HEK293 (cell line): Measurements from ENCODE around the gene APOA5.

Experiments
- CTCF ChIA-PET: fragments of 350-600 bp; formaldehyde crosslinking; extraction: SDS; loops from one replicate; lab custom pipeline; 2021; ENCODE audit warnings: antibody characterized with exemption; lab: Yijun Ruan, JAX
- POLR2A ChIA-PET: fragments of 300-600 bp; formaldehyde crosslinking; extraction: SDS; loops from one replicate; lab custom pipeline; 2020; ENCODE audit warnings: antibody characterized with exemption, inconsistent platforms; lab: Yijun Ruan, JAX
- H3K27ac ChIP-seq: fragments of 200-500 bp; sonication (Bioruptor generic); 2 replicates; pipeline ENCODE4 v1.5.1; 2014; ENCODE audit warnings: low read depth, low read length, control low read depth, inconsistent platforms; ENCODE audit errors: extremely low read depth
- H3K36me3 ChIP-seq, 2 experiments: fragments of 200-500 bp in 1 of 2; sonication (Bioruptor generic) in 1 of 2; 1 replicate in 1 of 2; 2 replicates in 1 of 2; pipeline ENCODE4 v1.5.1; 2014 to 2017; ENCODE audit warnings: inconsistent platforms in 2 of 2, low read length in 2 of 2; ENCODE audit not compliant: control insufficient read depth in 2 of 2, insufficient read depth in 1 of 2
- H3K4me1 ChIP-seq: fragments of 200-500 bp; sonication (Bioruptor generic); 2 replicates; pipeline ENCODE4 v1.5.1; 2014; ENCODE audit warnings: mild to moderate bottlenecking, low read length, inconsistent platforms; ENCODE audit not compliant: control insufficient read depth, insufficient read depth
- H3K4me3 ChIP-seq: 2 replicates; pipeline ENCODE4 v1.5.1; 2011; ENCODE audit warnings: low read depth, mild to moderate bottlenecking, control low read depth, low read length, moderate library complexity
- H3K9me3 ChIP-seq: fragments of 200-500 bp; sonication (Bioruptor generic); 2 replicates; pipeline ENCODE4 v1.5.1; 2014; ENCODE audit warnings: low read depth, low read length, inconsistent platforms; ENCODE audit not compliant: control insufficient read depth, insufficient read depth
- BCL11B ChIP-seq: fragments of 450-650 bp; formaldehyde crosslinking; IDR thresholded peaks from 2 replicates; pipeline ENCODE4 v1.5.1; 2016; ENCODE audit warnings: low read depth, missing biosample characterization, missing genetic modification characterization
- FEZF1 ChIP-seq: fragments of 450-650 bp; formaldehyde crosslinking; IDR thresholded peaks from 2 replicates; pipeline ENCODE4 v1.5.1; 2016; ENCODE audit warnings: missing biosample characterization, missing genetic modification characterization
- GLI4 ChIP-seq: fragments of 450-650 bp; formaldehyde crosslinking; IDR thresholded peaks from 2 replicates; pipeline ENCODE4 v1.5.1; 2016; ENCODE audit warnings: missing biosample characterization, missing genetic modification characterization
- KLF8 ChIP-seq: fragments of 450-650 bp; formaldehyde crosslinking; IDR thresholded peaks from 2 replicates; pipeline ENCODE4 v1.5.1; 2016; ENCODE audit warnings: missing biosample characterization, missing genetic modification characterization
- MZF1 ChIP-seq: fragments of 450-650 bp; formaldehyde crosslinking; IDR thresholded peaks from 2 replicates; pipeline ENCODE4 v1.5.1; 2017; ENCODE audit warnings: missing biosample characterization, missing genetic modification characterization, borderline replicate concordance
- OVOL3 ChIP-seq: fragments of 450-650 bp; formaldehyde crosslinking; IDR thresholded peaks from 2 replicates; pipeline ENCODE4 v1.5.1; 2016; ENCODE audit warnings: missing biosample characterization, missing genetic modification characterization
- RBAK ChIP-seq: fragments of 450-650 bp; formaldehyde crosslinking; IDR thresholded peaks from 2 replicates; pipeline ENCODE4 v1.5.1; 2016; ENCODE audit warnings: missing biosample characterization, missing genetic modification characterization
- SP2 ChIP-seq: fragments of 450-650 bp; formaldehyde crosslinking; IDR thresholded peaks from 2 replicates; pipeline ENCODE4 v1.5.1; 2016; ENCODE audit warnings: missing biosample characterization, missing genetic modification characterization
- TRIM28 ChIP-seq: IDR thresholded peaks from 2 replicates; pipeline ENCODE4 v1.6.1; 2011; ENCODE audit warnings: low read length, control low read depth, borderline replicate concordance
- ZBTB7A ChIP-seq: fragments of 450-650 bp; formaldehyde crosslinking; IDR thresholded peaks from 2 replicates; pipeline ENCODE4 v1.5.1; 2016; ENCODE audit warnings: low read depth, missing biosample characterization, missing genetic modification characterization
- ZFP37 ChIP-seq: fragments of 450-650 bp; formaldehyde crosslinking; IDR thresholded peaks from 2 replicates; pipeline ENCODE4 v1.5.1; 2016; ENCODE audit warnings: missing biosample characterization, missing genetic modification characterization
- ZIC2 ChIP-seq: fragments of 450-650 bp; formaldehyde crosslinking; IDR thresholded peaks from 2 replicates; pipeline ENCODE4 v1.5.1; 2016; ENCODE audit warnings: missing biosample characterization, missing genetic modification characterization
- ZNF148 ChIP-seq: fragments of 450-650 bp; formaldehyde crosslinking; IDR thresholded peaks from 2 replicates; pipeline ENCODE4 v1.5.0; 2017; ENCODE audit warnings: missing biosample characterization, missing genetic modification characterization, borderline replicate concordance
- ZNF175 ChIP-seq: fragments of 450-650 bp; formaldehyde crosslinking; IDR thresholded peaks from 2 replicates; pipeline ENCODE4 v1.5.1; 2016; ENCODE audit warnings: missing biosample characterization, missing genetic modification characterization
- ZNF2 ChIP-seq: fragments of 450-650 bp; formaldehyde crosslinking; IDR thresholded peaks from 2 replicates; pipeline ENCODE4 v1.5.1; 2016; ENCODE audit warnings: missing biosample characterization, missing genetic modification characterization
- ZNF24 ChIP-seq: fragments of 450-650 bp; formaldehyde crosslinking; IDR thresholded peaks from 2 replicates; pipeline ENCODE4 v1.5.1; 2016; ENCODE audit warnings: missing biosample characterization, missing genetic modification characterization
- ZNF366 ChIP-seq: fragments of 450-650 bp; formaldehyde crosslinking; conservative IDR thresholded peaks from 2 replicates; pipeline ENCODE4 v1.5.1; 2016; ENCODE audit warnings: missing biosample characterization, missing genetic modification characterization
- ZNF426 ChIP-seq: fragments of 450-650 bp; formaldehyde crosslinking; IDR thresholded peaks from 2 replicates; pipeline ENCODE4 v1.5.1; 2017; ENCODE audit warnings: missing biosample characterization, missing genetic modification characterization, mild to moderate bottlenecking, inconsistent platforms, moderate library complexity
- ZNF529 ChIP-seq: fragments of 450-650 bp; formaldehyde crosslinking; IDR thresholded peaks from 2 replicates; pipeline ENCODE4 v1.5.1; 2017; ENCODE audit warnings: missing genetic modification characterization, missing biosample characterization; ENCODE audit not compliant: insufficient replicate concordance
- ZNF596 ChIP-seq: fragments of 450-650 bp; IDR thresholded peaks from 2 replicates; pipeline ENCODE4 v1.5.0; 2018; ENCODE audit warnings: missing biosample characterization, mild to moderate bottlenecking, missing genetic modification characterization, moderate library complexity
- ZNF610 ChIP-seq: fragments of 450-650 bp; formaldehyde crosslinking; IDR thresholded peaks from 2 replicates; pipeline ENCODE4 v1.5.1; 2016; ENCODE audit warnings: missing biosample characterization, missing genetic modification characterization, borderline replicate concordance
- ZNF624 ChIP-seq: fragments of 450-650 bp; formaldehyde crosslinking; IDR thresholded peaks from 2 replicates; pipeline ENCODE4 v1.5.1; 2017; ENCODE audit warnings: missing biosample characterization, missing genetic modification characterization
- TF ChIP-seq, protein P1 (sequence below): fragments of 450-650 bp; formaldehyde crosslinking; IDR thresholded peaks from 2 replicates; pipeline ENCODE4 v1.5.1; 2016; ENCODE audit warnings: missing biosample characterization, missing genetic modification characterization
- TF ChIP-seq, protein P2 (sequence below): fragments of 450-650 bp; formaldehyde crosslinking; IDR thresholded peaks from 2 replicates; pipeline ENCODE4 v1.5.1; 2017; ENCODE audit warnings: missing biosample characterization, missing genetic modification characterization
- TF ChIP-seq, protein P3 (sequence below): fragments of 450-650 bp; formaldehyde crosslinking; IDR thresholded peaks from 2 replicates; pipeline ENCODE4 v1.5.1; 2016; ENCODE audit warnings: missing biosample characterization, missing genetic modification characterization
- TF ChIP-seq, protein P4 (sequence below): fragments of 450-650 bp; formaldehyde crosslinking; conservative IDR thresholded peaks from 2 replicates; pipeline ENCODE4 v1.5.1; 2016; ENCODE audit warnings: low read depth, missing biosample characterization, missing genetic modification characterization

The APOA5 gene

GRCh38 chr11:116808262-116809175, 16.8 kb upstream of the APOA5 start:
- ChIA-PET CTCF (interaction anchor here (0.9 kb wide), 1 partner anchor 11 kb away, joined by 4 read pairs; no protein-coding TSS in a partner anchor), POLR2A (no interaction called here)
- no peak overlapping the region for H3K27ac ChIP-seq

DNA sequence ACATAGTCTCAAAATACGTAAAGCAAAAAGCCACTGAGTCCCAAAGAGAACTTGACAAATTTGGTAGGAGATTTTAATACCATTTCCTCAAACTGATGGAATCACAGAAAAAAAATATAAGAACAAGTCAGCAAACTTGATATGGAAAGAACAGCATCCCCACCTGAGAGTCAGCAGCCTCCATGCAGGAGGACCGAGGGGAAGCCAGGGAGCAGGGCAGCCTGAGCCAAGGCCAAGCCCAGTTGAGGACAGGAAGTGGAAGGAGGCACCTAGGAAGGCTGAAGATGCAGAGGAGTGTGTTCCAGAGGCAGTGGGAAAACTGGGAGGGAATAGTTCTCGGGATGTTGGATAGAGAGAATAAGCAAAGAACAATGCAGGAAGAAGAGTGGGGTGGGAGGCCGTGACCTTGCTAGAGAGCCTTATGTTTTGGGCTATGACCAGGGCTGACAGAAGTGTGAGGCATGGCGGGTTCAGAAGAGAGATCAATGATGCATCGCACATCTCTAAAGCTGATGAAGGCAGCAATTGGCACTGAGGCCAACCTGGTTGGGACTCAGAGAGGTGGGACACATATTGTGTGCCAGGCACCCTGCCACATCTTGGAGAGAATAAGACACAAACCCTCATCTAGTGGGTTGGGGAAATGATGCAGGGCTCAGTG, 16.1 kb upstream of the APOA5 start:
- CTCF ChIA-PET, result interaction anchor here (0.9 kb wide), 1 partner anchor 12 kb away, joined by 4 read pairs; no protein-coding TSS in a partner anchor
- TF ChIP-seq, protein P1, sequence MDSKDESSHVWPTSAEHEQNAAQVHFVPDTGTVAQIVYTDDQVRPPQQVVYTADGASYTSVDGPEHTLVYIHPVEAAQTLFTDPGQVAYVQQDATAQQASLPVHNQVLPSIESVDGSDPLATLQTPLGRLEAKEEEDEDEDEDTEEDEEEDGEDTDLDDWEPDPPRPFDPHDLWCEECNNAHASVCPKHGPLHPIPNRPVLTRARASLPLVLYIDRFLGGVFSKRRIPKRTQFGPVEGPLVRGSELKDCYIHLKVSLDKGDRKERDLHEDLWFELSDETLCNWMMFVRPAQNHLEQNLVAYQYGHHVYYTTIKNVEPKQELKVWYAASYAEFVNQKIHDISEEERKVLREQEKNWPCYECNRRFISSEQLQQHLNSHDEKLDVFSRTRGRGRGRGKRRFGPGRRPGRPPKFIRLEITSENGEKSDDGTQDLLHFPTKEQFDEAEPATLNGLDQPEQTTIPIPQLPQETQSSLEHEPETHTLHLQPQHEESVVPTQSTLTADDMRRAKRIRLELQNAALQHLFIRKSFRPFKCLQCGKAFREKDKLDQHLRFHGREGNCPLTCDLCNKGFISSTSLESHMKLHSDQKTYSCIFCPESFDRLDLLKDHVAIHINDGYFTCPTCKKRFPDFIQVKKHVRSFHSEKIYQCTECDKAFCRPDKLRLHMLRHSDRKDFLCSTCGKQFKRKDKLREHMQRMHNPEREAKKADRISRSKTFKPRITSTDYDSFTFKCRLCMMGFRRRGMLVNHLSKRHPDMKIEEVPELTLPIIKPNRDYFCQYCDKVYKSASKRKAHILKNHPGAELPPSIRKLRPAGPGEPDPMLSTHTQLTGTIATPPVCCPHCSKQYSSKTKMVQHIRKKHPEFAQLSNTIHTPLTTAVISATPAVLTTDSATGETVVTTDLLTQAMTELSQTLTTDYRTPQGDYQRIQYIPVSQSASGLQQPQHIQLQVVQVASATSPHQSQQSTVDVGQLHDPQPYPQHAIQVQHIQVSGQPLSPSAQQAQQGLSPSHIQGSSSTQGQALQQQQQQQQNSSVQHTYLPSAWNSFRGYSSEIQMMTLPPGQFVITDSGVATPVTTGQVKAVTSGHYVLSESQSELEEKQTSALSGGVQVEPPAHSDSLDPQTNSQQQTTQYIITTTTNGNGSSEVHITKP (tag by site-specific recombination), result no peak
- TF ChIP-seq ZNF624 (tag by site-specific recombination) (no peak), ZNF148 (tag by site-specific recombination) (no peak), SP2 (tag by site-specific recombination) (no peak), ZNF529 (no peak), ZIC2 (tag by site-specific recombination) (no peak), OVOL3 (no peak), ZFP37 (tag by site-specific recombination) (no peak), ZNF366 (tag by site-specific recombination) (no peak), KLF8 (no peak)
- TF ChIP-seq, protein P2, sequence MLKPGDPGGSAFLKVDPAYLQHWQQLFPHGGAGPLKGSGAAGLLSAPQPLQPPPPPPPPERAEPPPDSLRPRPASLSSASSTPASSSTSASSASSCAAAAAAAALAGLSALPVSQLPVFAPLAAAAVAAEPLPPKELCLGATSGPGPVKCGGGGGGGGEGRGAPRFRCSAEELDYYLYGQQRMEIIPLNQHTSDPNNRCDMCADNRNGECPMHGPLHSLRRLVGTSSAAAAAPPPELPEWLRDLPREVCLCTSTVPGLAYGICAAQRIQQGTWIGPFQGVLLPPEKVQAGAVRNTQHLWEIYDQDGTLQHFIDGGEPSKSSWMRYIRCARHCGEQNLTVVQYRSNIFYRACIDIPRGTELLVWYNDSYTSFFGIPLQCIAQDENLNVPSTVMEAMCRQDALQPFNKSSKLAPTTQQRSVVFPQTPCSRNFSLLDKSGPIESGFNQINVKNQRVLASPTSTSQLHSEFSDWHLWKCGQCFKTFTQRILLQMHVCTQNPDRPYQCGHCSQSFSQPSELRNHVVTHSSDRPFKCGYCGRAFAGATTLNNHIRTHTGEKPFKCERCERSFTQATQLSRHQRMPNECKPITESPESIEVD (tag by site-specific recombination), result no peak

More at GRCh38 chr11:116808262-116809175, 16.8 kb upstream of the APOA5 start:
- TF ChIP-seq ZBTB7A (tag by site-specific recombination) (no peak), BCL11B (tag by site-specific recombination) (no peak), RBAK (tag by site-specific recombination) (no peak), ZNF2 (tag by site-specific recombination) (no peak), GLI4 (no peak), ZNF175 (no peak), ZNF366 (tag by site-specific recombination) (no peak), ZNF24 (no peak), ZNF596 (tag by site-specific recombination) (no peak), ZNF426 (no peak), TRIM28 (no peak), FEZF1 (no peak), MZF1 (tag by site-specific recombination) (no peak), ZNF610 (tag by site-specific recombination) (no peak)
- TF ChIP-seq, protein P3, sequence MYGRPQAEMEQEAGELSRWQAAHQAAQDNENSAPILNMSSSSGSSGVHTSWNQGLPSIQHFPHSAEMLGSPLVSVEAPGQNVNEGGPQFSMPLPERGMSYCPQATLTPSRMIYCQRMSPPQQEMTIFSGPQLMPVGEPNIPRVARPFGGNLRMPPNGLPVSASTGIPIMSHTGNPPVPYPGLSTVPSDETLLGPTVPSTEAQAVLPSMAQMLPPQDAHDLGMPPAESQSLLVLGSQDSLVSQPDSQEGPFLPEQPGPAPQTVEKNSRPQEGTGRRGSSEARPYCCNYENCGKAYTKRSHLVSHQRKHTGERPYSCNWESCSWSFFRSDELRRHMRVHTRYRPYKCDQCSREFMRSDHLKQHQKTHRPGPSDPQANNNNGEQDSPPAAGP, result no peak
- TF ChIP-seq, protein P4, sequence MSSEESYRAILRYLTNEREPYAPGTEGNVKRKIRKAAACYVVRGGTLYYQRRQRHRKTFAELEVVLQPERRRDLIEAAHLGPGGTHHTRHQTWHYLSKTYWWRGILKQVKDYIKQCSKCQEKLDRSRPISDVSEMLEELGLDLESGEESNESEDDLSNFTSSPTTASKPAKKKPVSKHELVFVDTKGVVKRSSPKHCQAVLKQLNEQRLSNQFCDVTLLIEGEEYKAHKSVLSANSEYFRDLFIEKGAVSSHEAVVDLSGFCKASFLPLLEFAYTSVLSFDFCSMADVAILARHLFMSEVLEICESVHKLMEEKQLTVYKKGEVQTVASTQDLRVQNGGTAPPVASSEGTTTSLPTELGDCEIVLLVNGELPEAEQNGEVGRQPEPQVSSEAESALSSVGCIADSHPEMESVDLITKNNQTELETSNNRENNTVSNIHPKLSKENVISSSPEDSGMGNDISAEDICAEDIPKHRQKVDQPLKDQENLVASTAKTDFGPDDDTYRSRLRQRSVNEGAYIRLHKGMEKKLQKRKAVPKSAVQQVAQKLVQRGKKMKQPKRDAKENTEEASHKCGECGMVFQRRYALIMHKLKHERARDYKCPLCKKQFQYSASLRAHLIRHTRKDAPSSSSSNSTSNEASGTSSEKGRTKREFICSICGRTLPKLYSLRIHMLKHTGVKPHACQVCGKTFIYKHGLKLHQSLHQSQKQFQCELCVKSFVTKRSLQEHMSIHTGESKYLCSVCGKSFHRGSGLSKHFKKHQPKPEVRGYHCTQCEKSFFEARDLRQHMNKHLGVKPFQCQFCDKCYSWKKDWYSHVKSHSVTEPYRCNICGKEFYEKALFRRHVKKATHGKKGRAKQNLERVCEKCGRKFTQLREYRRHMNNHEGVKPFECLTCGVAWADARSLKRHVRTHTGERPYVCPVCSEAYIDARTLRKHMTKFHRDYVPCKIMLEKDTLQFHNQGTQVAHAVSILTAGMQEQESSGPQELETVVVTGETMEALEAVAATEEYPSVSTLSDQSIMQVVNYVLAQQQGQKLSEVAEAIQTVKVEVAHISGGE (tag by site-specific recombination), result no peak
- no peaks in the 10 kb centered on the region for H3K4me1 ChIP-seq
- H3K9me3 ChIP-seq, result no peaks in the 10 kb centered on the region
- H3K36me3 ChIP-seq, result no peaks in the 10 kb centered on the region
- no peak overlapping the region for H3K4me3 ChIP-seq

More for the DNA sequence above, 16.1 kb upstream of the APOA5 start:
- POLR2A ChIA-PET, result no interaction called here
- H3K4me1 ChIP-seq, result no peaks in the 10 kb centered on the region
- no peak overlapping the region for H3K27ac ChIP-seq
- no peak overlapping the region for H3K4me3 ChIP-seq
- no peaks in the 10 kb centered on the region for H3K36me3 ChIP-seq
- no peaks in the 10 kb centered on the region for H3K9me3 ChIP-seq
